Activated B cell treated with CpG ODN at 0.5 μM for 24 hours (primary cell): ENCODE data around the gene PA2G4. TPM values are rescaled to one million over a fixed set of nuclear protein-coding genes. Genes with fewer than 3 reads are reported as not detected.

ENCODE experiments used
- ATAC-seq: fragments of 200-7000 bp; cut with Tn5 transposase; one replicate; pipeline ENCODE4 v1.10.0; 2021; ENCODE audit warnings: low read depth, mild to moderate bottlenecking, moderate library complexity
- CTCF ChIA-PET: fragments of 350-600 bp; sonication (Branson Sonifier 250); formaldehyde crosslinking; loops from one replicate; lab custom pipeline; 2021; ENCODE audit warnings: antibody characterized with exemption; lab: Charles Lee
- POLR2A ChIA-PET: fragments of 350-600 bp; sonication (Branson Sonifier 250); formaldehyde crosslinking; loops from one replicate; lab custom pipeline; 2021; ENCODE audit warnings: antibody characterized with exemption; lab: Charles Lee
- DNase-seq: peaks from one replicate; pipeline ENCODE4 v3.0.0; 2022
- H3K27ac Mint-ChIP-seq: one replicate; pipeline ENCODE4 v1.8.0; 2020; ENCODE audit warnings: mixed read lengths
- H3K27me3 Mint-ChIP-seq: one replicate; pipeline ENCODE4 v1.8.0; 2021; ENCODE audit warnings: mixed read lengths
- H3K36me3 Mint-ChIP-seq: one replicate; pipeline ENCODE4 v1.8.0; 2021; ENCODE audit warnings: low read depth, mixed read lengths
- H3K4me1 Mint-ChIP-seq: one replicate; pipeline ENCODE4 v1.8.0; 2021; ENCODE audit warnings: mixed read lengths
- H3K4me3 Mint-ChIP-seq: one replicate; pipeline ENCODE4 v1.8.0; 2020; ENCODE audit warnings: mild to moderate bottlenecking, mixed read lengths
- H3K9me3 Mint-ChIP-seq: one replicate; pipeline ENCODE4 v1.8.0; 2020; ENCODE audit warnings: mixed read lengths
- intact Hi-C: fragments of 100-400 bp; cut with micrococcal nuclease; formaldehyde crosslinking; loops from one replicate; pipeline ENCODE4 v1.15.1; 2024
- total RNA-seq: library from RNA; stranded (reverse); gene quantifications from 2 replicates; pipeline ENCODE4 v1.2.3, GENCODE V29; 2022
- TF ChIP-seq, protein P1 (sequence below): fragments of 200-600 bp; IDR thresholded peaks from one replicate; pipeline ENCODE4 v1.8.0; 2022; ENCODE audit warnings: antibody characterized with exemption, mild to moderate bottlenecking

PA2G4 gene
- total RNA-seq, 1 donor from 2014 or later = 137 TPM

DNA sequence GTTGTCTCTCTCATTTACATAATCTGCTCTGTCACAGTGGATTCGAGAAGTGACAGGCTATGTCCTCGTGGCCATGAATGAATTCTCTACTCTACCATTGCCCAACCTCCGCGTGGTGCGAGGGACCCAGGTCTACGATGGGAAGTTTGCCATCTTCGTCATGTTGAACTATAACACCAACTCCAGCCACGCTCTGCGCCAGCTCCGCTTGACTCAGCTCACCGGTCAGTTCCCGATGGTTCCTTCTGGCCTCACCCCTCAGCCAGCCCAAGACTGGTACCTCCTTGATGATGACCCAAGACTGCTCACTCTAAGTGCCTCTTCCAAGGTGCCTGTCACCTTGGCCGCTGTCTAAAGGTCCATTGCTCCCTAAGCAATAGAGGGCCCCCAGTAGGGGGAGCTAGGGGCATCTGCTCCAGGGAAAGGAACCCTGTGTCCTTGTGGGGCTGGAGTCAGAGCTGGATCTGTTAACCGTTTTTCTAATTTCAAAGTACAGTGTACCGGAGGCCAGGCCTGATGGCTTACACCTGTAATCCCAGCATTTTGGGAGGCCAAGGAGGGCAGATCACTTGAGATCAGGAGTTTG lies 19.3 kb upstream of the PA2G4 start:
- DNase-seq = no peak
- Mint-ChIP-seq H3K9me3 (no peaks in the 10 kb centered on the region), H3K27ac (no peak overlapping the region), H3K4me1 (peaks cover 4% of the 10 kb centered on the region), H3K27me3 (peaks cover 18% of the 10 kb centered on the region), H3K36me3 (no peaks in the 10 kb centered on the region), H3K4me3 (no peak overlapping the region)
- ChIA-PET POLR2A (interaction anchor here (1.6 kb wide), 1 partner anchor 19 kb away, joined by 5 read pairs; the partner anchor contains the start of gene PA2G4), CTCF (interaction anchor here (0.6 kb wide), 1 partner anchor 14 kb away, joined by 3 read pairs; no protein-coding TSS in a partner anchor)
- ATAC-seq = no peak
- TF ChIP-seq, protein P1, sequence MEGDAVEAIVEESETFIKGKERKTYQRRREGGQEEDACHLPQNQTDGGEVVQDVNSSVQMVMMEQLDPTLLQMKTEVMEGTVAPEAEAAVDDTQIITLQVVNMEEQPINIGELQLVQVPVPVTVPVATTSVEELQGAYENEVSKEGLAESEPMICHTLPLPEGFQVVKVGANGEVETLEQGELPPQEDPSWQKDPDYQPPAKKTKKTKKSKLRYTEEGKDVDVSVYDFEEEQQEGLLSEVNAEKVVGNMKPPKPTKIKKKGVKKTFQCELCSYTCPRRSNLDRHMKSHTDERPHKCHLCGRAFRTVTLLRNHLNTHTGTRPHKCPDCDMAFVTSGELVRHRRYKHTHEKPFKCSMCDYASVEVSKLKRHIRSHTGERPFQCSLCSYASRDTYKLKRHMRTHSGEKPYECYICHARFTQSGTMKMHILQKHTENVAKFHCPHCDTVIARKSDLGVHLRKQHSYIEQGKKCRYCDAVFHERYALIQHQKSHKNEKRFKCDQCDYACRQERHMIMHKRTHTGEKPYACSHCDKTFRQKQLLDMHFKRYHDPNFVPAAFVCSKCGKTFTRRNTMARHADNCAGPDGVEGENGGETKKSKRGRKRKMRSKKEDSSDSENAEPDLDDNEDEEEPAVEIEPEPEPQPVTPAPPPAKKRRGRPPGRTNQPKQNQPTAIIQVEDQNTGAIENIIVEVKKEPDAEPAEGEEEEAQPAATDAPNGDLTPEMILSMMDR = no peak
- intact Hi-C loops = no loop called here

DNA sequence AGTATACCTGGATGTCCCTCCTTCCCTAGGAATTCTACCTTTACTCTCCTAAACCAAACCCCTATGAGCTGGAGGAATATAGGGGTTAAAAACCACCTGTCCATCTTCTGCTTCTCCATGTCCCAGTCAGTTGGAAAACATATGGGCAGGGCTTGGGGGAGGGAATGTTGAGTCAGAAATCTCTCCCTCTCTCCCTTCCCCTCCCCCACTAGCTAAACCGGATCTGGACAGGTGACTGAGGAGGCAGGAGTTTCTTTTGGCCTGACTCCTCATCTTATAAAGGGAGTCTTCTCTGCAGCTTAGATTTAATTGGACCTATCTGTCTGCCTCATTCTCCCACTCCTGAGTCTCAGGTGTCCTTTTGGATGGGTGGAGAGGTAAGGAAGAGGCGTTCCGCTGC lies 18.3 kb upstream of the PA2G4 start:
- no peaks in the 10 kb centered on the region for H3K36me3 Mint-ChIP-seq
- H3K27me3 Mint-ChIP-seq = peaks cover 14% of the 10 kb centered on the region
- H3K4me1 Mint-ChIP-seq = no peaks in the 10 kb centered on the region
- POLR2A ChIA-PET = interaction anchor here (0.5 to 1.6 kb wide), 3 partner anchors 18 to 1391 kb away, joined by 3 to 10 read pairs (median 5); partner anchors contain the start of gene PA2G4
- H3K9me3 Mint-ChIP-seq = no peaks in the 10 kb centered on the region
- DNase-seq = no peak
- no peak overlapping the region for H3K27ac Mint-ChIP-seq
- TF ChIP-seq, protein P1 = no peak
- no peak for ATAC-seq
- no peak overlapping the region for H3K4me3 Mint-ChIP-seq
- intact Hi-C loops = no loop called here
- CTCF ChIA-PET = interaction anchor here (1.1 kb wide), 1 partner anchor 90 kb away, joined by 4 read pairs; no protein-coding TSS in a partner anchor

DNA sequence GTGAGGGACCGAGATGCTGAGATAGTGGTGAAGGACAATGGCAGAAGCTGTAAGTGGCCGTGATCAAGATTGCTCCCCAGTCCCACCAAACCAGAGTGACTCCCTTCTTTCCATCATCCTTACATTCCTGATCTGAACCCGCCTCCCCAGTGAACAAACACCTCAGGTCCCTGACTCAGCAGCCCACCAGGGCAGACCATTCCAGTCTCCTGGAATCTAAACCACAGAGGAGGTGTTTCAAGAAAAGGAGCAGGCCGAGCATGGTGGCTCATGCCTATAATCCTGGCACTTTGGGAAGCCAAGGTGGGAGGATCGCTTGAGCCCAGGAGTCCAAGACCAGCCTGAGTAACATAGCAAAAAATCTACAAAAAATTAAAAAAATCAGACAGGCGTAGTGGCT lies 17.8 kb upstream of the PA2G4 start:
- DNase-seq (no peak), ATAC-seq (no peak)
- CTCF ChIA-PET = interaction anchor here (1.1 kb wide), 1 partner anchor 91 kb away, joined by 4 read pairs; no protein-coding TSS in a partner anchor
- no peaks in the 10 kb centered on the region for H3K36me3 Mint-ChIP-seq
- no peak overlapping the region for H3K4me3 Mint-ChIP-seq
- POLR2A ChIA-PET = interaction anchor here (0.5 kb wide), 1 partner anchor 1391 kb away, joined by 3 read pairs; no protein-coding TSS in a partner anchor
- no peaks in the 10 kb centered on the region for H3K4me1 Mint-ChIP-seq
- H3K27me3 Mint-ChIP-seq = peaks cover 11% of the 10 kb centered on the region
- TF ChIP-seq, protein P1 = no peak
- no peak overlapping the region for H3K27ac Mint-ChIP-seq
- intact Hi-C loops = no loop called here
- H3K9me3 Mint-ChIP-seq = no peaks in the 10 kb centered on the region

DNA sequence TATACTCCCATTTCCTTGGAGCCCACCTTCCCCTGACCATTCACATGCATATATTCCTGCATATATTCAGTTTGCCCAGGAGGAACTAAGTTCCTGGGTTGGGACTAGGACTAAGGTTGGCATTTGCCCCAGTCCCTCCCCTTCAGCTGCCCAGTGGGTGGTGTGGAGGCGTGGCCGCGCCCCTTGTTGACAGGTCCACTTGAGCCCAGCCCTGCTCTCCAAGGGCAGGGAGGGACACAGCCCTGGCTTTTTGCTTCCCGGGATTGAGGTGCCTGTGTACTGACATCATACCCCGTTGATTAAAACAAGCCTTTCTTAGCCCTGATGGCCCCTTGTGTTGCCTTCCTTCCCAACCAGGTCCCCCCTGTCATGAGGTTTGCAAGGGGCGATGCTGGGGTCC lies 17.1 kb upstream of the PA2G4 start:
- ChIA-PET CTCF (no interaction called here), POLR2A (no interaction called here)
- Mint-ChIP-seq H3K36me3 (no peaks in the 10 kb centered on the region), H3K4me3 (no peak overlapping the region), H3K4me1 (no peaks in the 10 kb centered on the region), H3K9me3 (no peaks in the 10 kb centered on the region), H3K27ac (no peak overlapping the region), H3K27me3 (peaks cover 8% of the 10 kb centered on the region)
- ATAC-seq (no peak), DNase-seq (no peak)
- TF ChIP-seq, protein P1 = no peak
- intact Hi-C loops = no loop called here

DNA sequence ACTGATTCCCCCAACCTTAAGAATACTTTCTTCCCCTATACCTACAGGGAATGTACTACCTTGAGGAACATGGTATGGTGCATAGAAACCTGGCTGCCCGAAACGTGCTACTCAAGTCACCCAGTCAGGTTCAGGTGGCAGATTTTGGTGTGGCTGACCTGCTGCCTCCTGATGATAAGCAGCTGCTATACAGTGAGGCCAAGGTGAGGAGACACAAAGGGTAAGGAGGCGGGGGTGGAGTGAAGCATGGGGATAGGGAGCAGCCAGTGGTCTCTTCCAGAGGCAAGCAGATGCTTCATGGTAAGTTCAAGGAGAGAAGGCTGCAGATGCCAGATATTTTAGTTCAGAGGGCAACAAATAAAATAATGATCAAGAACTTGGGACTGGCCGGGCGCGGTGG lies 6.6 kb upstream of the PA2G4 start:
- intact Hi-C loops = no loop called here
- no peak overlapping the region for H3K4me3 Mint-ChIP-seq
- H3K9me3 Mint-ChIP-seq = no peaks in the 10 kb centered on the region
- CTCF ChIA-PET = no interaction called here
- H3K27ac Mint-ChIP-seq = no peak overlapping the region
- no peak for ATAC-seq
- no peak for DNase-seq
- TF ChIP-seq, protein P1 = no peak
- POLR2A ChIA-PET = interaction anchor here (0.6 kb wide), 1 partner anchor 991 kb away, joined by 4 read pairs; the partner anchor contains the start of gene NAB2
- peaks cover 26% of the 10 kb centered on the region for H3K27me3 Mint-ChIP-seq
- no peaks in the 10 kb centered on the region for H3K4me1 Mint-ChIP-seq
- no peaks in the 10 kb centered on the region for H3K36me3 Mint-ChIP-seq
